Effector memory CD4-positive, alpha-beta T cell (primary cell): ENCODE data around the gene GPHN.
"Not testable (repeated sequence)": the region's sequence is repeated elsewhere in the genome, so short reads cannot be mapped to it uniquely, and the experiment has no call there.

Experiments
- DNase-seq, 3 donors: peaks; one replicate each; pipeline ENCODE4 v3.0.0-alpha.2; 2020
- H3K27ac ChIP-seq: 2 replicates; pipeline ENCODE4 v1.7.0; 2013; ENCODE audit warnings: mild to moderate bottlenecking, low read length, moderate library complexity; ENCODE audit not compliant: insufficient read depth, poor library complexity, severe bottlenecking
- H3K27me3 ChIP-seq: replicated peaks from 2 replicates; pipeline ENCODE4 v1.7.0; 2013; ENCODE audit warnings: mild to moderate bottlenecking, low read length; ENCODE audit not compliant: insufficient read depth, control insufficient read depth, poor library complexity, severe bottlenecking
- H3K36me3 ChIP-seq: 2 replicates; pipeline ENCODE4 v1.7.0; 2013; ENCODE audit warnings: mild to moderate bottlenecking, low read length, moderate library complexity; ENCODE audit not compliant: control insufficient read depth, insufficient read depth
- H3K4me1 ChIP-seq: 2 replicates; pipeline ENCODE4 v1.7.0; 2013; ENCODE audit warnings: low read length, mild to moderate bottlenecking; ENCODE audit not compliant: control insufficient read depth, insufficient read depth, poor library complexity, severe bottlenecking
- H3K4me3 ChIP-seq: 2 replicates; pipeline ENCODE4 v1.7.0; 2013; ENCODE audit warnings: low read length, low read depth, mild to moderate bottlenecking; ENCODE audit not compliant: insufficient read depth, poor library complexity, severe bottlenecking
- H3K9me3 ChIP-seq: 2 replicates; pipeline ENCODE4 v1.7.0; 2013; ENCODE audit warnings: mild to moderate bottlenecking, low read length, moderate library complexity; ENCODE audit not compliant: control insufficient read depth

Gene GPHN

DNA sequence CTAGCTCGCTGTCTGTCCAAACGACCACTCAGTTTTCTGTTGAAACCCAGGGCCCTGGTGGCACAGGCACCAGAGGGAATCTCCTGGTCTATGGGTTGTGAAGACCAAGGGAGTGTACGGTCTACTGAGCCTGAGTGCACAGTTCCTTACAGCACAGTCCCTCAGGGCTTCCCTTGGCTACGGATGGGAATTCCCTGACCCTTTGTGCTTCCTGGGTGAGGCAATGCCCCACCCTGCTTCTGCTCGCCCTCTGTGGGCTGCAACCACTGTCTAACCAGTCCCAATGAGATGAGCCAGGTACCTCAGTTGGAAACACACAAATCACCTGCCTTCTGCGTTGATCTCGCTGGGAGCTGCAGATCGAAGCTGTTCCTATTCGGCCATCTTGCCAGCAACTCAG lies 22.6 kb downstream of the GPHN start:
- no peak for DNase-seq
- Histone ChIP-seq H3K36me3 (no peaks in the 10 kb centered on the region), H3K4me3 (no peak overlapping the region), H3K27ac (no peak overlapping the region), H3K4me1 (no peaks in the 10 kb centered on the region), H3K9me3 (no peaks in the 10 kb centered on the region), H3K27me3 (no peaks in the 10 kb centered on the region)

DNA sequence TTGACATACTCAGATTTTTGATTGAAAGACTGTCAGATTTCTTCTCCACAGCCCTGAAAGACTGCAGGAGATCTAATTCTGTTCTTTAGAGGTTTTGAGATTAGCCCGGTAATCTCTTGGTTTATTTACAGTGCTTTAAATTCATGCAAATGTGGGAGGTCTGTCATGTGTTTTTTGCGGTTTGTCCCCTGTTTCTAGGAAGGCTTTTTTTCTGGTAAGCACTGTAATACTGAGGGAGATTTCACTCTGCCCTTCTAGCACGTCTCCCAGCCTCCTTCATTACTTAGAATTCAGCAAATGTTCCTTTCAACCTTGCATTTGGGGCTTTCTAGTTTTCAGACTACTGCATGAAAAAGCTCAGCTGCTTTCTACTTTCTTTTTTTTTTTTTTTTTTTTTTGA lies 31.1 kb downstream of the GPHN start:
- H3K27ac ChIP-seq: no peak overlapping the region
- no peaks in the 10 kb centered on the region for H3K36me3 ChIP-seq
- no peaks in the 10 kb centered on the region for H3K27me3 ChIP-seq
- H3K4me1 ChIP-seq: no peaks in the 10 kb centered on the region
- no peak for DNase-seq
- no peak overlapping the region for H3K4me3 ChIP-seq
- H3K9me3 ChIP-seq: no peaks in the 10 kb centered on the region

DNA sequence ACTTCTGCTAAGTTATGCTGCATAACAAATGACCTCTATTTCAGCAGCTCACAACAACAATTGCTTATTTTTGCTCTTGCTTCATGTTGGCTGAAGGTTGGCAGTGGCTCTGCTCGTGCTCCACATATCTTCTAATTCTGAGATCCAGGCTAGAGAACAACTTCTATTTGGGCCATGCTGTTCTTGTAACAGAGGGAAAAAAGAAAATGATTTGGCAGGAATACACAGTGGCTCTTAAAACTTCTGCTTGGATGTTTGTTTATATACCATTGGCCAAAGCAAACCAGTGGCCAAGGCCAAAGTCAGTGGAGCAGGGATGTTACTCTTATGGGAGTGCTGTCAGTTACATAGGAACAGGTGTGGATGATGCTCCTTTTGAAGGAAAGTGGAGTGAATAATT lies 32.1 kb downstream of the GPHN start:
- H3K27ac ChIP-seq: no peak overlapping the region
- H3K9me3 ChIP-seq: no peaks in the 10 kb centered on the region
- H3K36me3 ChIP-seq: no peaks in the 10 kb centered on the region
- no peak for DNase-seq
- no peaks in the 10 kb centered on the region for H3K27me3 ChIP-seq
- no peaks in the 10 kb centered on the region for H3K4me1 ChIP-seq
- no peak overlapping the region for H3K4me3 ChIP-seq

DNA sequence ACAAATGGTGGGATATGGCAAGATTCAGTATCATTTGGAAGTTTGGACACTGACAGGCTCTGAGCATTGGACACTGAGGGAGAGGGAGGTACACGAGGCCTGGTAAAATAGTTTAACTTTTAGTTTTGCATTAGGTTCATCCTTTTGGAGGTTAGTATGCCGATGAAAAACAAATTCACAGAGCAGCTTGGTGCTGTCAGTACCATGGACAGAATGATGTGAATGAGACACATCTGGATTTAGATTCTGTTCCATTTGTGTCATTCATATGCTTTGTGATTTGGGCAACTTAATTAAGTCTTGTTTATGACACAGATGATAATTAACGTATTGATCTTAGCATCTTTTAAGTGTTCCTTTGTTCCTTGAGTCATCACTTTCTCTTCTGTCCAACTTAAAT lies 33.7 kb downstream of the GPHN start:
- Histone ChIP-seq H3K27ac (no peak overlapping the region), H3K4me1 (no peaks in the 10 kb centered on the region), H3K4me3 (no peak overlapping the region), H3K36me3 (no peaks in the 10 kb centered on the region), H3K9me3 (no peaks in the 10 kb centered on the region), H3K27me3 (no peaks in the 10 kb centered on the region)
- no peak for DNase-seq

DNA sequence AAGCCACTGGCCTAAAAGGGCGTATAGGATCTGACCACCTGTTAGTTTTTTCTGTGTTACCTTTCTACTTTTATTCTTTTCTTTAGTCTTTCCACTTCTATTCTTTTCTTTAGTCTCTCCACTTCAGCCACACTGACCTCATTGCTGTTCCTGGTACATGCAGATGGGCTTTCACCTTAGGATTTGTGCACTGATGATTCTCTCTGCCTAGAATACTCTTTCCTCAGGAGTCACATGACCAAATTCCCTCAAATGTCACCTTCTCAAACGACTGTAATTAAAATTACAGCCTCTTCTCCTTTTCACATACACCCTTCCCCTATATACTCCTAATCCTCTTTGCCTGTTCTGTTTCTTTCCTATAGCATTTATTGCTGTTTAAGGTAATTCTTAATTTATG lies 36.0 kb downstream of the GPHN start:
- no peaks in the 10 kb centered on the region for H3K9me3 ChIP-seq
- no peak overlapping the region for H3K4me3 ChIP-seq
- no peak for DNase-seq
- no peaks in the 10 kb centered on the region for H3K4me1 ChIP-seq
- H3K27ac ChIP-seq: no peak overlapping the region
- no peaks in the 10 kb centered on the region for H3K27me3 ChIP-seq
- H3K36me3 ChIP-seq: no peaks in the 10 kb centered on the region

DNA sequence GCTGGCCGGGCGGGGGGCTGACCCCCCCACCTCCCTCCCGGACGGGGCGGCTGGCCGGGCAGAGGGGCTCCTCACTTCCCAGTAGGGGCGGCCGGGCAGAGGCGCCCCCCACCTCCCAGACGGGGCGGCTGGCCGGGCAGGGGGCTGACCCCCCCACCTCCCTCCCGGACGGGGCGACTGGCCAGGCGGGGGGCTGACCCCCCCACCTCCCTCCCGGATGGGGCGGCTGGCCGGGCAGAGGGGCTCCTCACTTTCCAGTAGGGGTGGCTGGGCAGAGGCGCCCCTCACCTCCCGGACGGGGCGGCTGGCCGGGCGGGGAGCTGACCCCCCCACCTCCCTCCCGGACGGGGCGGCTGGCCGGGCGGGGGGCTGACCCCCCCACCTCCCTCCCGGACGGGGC lies 37.2 kb downstream of the GPHN start:
- H3K4me3 ChIP-seq, H3K4me1 ChIP-seq, DNase-seq, H3K27ac ChIP-seq, H3K27me3 ChIP-seq, H3K9me3 ChIP-seq, H3K36me3 ChIP-seq: not testable (repeated sequence)

DNA sequence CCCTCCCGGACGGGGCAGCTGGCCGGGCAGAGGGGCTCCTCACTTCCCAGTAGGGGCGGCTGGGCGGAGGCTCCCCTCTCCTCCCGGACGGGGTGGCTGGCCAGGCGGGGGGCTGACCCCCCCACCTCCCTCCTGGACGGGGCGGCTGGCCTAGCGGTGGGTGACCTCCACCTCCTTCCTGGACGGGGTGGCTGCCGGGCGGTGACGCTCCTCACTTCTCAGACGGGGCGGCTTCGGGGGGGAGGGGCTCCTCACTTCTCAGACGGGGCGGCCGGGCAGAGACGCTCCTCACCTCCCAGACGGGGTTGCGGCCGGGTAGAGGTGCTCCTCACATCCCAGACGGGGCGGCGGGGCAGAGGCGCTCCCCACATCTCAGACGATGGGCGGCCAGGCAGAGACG lies 37.8 kb downstream of the GPHN start:
- H3K36me3 ChIP-seq, DNase-seq, H3K4me1 ChIP-seq, H3K27me3 ChIP-seq, H3K4me3 ChIP-seq, H3K9me3 ChIP-seq, H3K27ac ChIP-seq: not testable (repeated sequence)

DNA sequence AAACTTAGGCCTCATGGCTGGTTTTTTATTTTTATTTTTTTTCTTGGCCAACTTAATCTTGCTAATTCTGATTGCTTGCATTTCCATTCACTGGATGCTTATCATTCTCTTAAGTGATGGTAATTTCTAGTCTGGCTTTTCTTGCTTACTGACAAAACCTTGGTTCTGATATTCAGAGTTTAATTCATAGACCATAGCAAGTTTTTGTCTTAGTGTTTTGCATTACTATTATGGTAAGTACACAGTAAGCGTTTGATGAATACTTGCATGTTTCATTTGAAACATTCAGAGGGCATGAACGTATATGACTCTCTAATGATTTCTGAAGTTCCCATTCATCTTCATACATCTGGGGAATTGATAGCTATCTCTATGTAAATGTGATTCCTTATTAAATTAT lies 55.8 kb downstream of the GPHN start:
- Histone ChIP-seq H3K4me3 (no peak overlapping the region), H3K27ac (no peak overlapping the region), H3K36me3 (no peaks in the 10 kb centered on the region), H3K27me3 (no peaks in the 10 kb centered on the region), H3K9me3 (no peaks in the 10 kb centered on the region), H3K4me1 (no peaks in the 10 kb centered on the region)
- no peak for DNase-seq

DNA sequence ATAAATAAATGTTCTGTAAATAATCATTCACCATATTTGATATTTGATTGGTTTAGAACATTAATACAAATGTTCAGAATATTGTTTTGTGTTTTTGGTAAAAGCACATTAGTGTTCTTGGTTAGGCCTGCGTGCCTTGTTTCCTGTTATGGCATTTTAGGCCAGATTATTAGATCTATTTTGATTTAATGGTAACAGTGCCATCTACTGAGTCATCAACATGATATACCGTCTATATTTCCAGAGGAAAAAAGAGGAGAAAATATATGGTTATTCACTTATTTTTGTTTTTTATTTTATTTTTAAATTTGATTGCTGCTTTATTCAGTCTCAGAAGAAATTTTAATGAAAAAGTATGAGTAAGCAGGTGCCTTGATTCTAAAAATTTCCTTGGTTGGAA lies 60.3 kb downstream of the GPHN start:
- DNase-seq: no peak
- no peaks in the 10 kb centered on the region for H3K36me3 ChIP-seq
- no peaks in the 10 kb centered on the region for H3K9me3 ChIP-seq
- no peak overlapping the region for H3K4me3 ChIP-seq
- no peaks in the 10 kb centered on the region for H3K27me3 ChIP-seq
- H3K4me1 ChIP-seq: no peaks in the 10 kb centered on the region
- H3K27ac ChIP-seq: no peak overlapping the region

DNA sequence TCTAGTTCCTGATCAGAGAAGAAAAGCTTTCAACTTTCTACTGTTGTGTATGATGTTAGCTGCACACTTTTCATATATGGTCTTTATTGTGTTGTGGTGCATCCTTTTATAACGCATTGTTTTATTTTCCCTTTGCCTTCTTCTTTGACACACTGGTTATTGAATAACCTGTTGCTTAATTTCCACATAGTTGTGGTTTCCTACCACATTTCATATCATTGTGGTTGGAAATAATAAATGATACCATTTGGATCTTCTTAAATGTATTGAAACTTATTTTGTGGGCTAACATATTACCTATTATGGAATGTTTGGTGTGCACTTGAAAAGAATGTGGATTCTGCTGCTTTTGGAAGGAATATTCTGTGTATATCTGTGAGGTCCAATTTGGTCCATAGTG lies 64.9 kb downstream of the GPHN start:
- H3K27me3 ChIP-seq: no peaks in the 10 kb centered on the region
- no peaks in the 10 kb centered on the region for H3K4me1 ChIP-seq
- no peaks in the 10 kb centered on the region for H3K36me3 ChIP-seq
- no peak overlapping the region for H3K4me3 ChIP-seq
- DNase-seq: no peak
- no peak overlapping the region for H3K27ac ChIP-seq
- H3K9me3 ChIP-seq: no peaks in the 10 kb centered on the region

DNA sequence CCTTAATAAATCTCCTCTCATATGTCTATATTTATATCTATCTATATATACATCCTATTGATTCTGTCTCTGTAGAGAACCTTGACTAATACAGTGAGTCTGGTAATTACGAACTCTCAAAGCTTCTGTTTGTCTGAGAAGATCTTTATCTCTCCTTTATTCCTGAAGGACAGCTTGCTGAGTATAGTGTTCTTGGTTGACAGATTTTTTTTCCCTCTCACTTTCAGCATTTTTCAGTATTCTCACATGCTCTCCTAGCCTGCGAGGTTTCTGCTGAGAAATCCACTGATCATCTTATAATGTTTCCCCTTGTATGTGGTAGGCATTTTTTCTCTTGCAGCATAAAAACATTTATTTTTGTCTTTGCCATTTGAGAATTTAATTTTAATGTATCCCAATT lies 67.1 kb downstream of the GPHN start:
- H3K27me3 ChIP-seq: no peaks in the 10 kb centered on the region
- H3K9me3 ChIP-seq: no peaks in the 10 kb centered on the region
- H3K4me3 ChIP-seq: no peak overlapping the region
- H3K36me3 ChIP-seq: no peaks in the 10 kb centered on the region
- no peak overlapping the region for H3K27ac ChIP-seq
- H3K4me1 ChIP-seq: no peaks in the 10 kb centered on the region
- DNase-seq: no peak
